ENCODE data around the gene COX7B2. TPM values are rescaled to one million over a fixed set of nuclear protein-coding genes. Genes with fewer than 3 reads are reported as not detected.

COX7B2 gene, protein sequence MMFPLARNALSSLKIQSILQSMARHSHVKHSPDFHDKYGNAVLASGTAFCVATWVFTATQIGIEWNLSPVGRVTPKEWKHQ
- total RNA-seq (2022) (not detected in 2 replicates), Bru-seq, nascent RNA (not detected), BruChase-seq, experiment 1, labeled RNA remaining after a 6-hour chase (not detected), BruChase-seq, experiment 2, labeled RNA remaining after a 2-hour chase (percentile 0 among the genes with signal in this experiment)
- long read RNA-seq, result 0 reads

DNA sequence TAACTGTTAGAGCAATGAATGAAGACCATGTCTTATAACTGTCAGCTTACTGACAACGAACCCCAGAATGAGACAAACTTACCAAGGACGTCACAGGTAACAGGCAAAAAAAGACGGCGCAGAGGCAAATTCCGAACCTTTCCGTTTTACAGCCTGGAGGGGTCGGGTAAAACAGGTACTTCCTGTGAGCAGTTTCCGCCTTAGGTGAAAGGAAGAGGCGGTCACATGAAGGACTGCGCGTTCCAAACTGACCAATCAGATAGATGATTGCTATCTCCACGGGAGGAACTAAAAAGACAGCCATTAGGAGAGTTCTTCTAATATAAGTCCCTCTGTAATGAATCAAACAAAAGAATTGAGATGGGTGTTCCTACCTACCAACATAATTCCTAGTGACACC lies at the start of gene COX7B2:
Gene COX7B2, minus strand, starts transcription at position 168 of the 400 bp plus-strand sequence. CDS start 174,053 bp downstream, outside the sequence.
- Mint-ChIP-seq H3K4me3 (ENCODE audit: low read depth, unreplicated experiment) (no peak within 1 kb of the TSS), H3K27ac (ENCODE audit: unreplicated experiment) (no peak within 1 kb of the TSS), H3K36me3 (ENCODE audit: insufficient read depth, unreplicated experiment) (no peaks in the 10 kb centered on the region), H3K4me1 (ENCODE audit: low read depth, unreplicated experiment) (no peaks in the 10 kb centered on the region), H3K27me3 (ENCODE audit: unreplicated experiment) (no peaks in the 10 kb centered on the region), H3K9me3 (ENCODE audit: low read depth, unreplicated experiment) (peaks cover 3% of the 10 kb centered on the region)
- DNase-seq, result no peak
- BruUV-seq (replicated peaks), result no TSS peak
- TF ChIP-seq, protein P1, sequence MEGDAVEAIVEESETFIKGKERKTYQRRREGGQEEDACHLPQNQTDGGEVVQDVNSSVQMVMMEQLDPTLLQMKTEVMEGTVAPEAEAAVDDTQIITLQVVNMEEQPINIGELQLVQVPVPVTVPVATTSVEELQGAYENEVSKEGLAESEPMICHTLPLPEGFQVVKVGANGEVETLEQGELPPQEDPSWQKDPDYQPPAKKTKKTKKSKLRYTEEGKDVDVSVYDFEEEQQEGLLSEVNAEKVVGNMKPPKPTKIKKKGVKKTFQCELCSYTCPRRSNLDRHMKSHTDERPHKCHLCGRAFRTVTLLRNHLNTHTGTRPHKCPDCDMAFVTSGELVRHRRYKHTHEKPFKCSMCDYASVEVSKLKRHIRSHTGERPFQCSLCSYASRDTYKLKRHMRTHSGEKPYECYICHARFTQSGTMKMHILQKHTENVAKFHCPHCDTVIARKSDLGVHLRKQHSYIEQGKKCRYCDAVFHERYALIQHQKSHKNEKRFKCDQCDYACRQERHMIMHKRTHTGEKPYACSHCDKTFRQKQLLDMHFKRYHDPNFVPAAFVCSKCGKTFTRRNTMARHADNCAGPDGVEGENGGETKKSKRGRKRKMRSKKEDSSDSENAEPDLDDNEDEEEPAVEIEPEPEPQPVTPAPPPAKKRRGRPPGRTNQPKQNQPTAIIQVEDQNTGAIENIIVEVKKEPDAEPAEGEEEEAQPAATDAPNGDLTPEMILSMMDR (IDR thresholded peaks at IDR 0.05; ENCODE audit: unreplicated experiment), result no peak
- intact Hi-C loops (cut with micrococcal nuclease; ENCODE audit: unreplicated experiment), result no loop called here
- CTCF ChIA-PET, result no interaction called here

DNA sequence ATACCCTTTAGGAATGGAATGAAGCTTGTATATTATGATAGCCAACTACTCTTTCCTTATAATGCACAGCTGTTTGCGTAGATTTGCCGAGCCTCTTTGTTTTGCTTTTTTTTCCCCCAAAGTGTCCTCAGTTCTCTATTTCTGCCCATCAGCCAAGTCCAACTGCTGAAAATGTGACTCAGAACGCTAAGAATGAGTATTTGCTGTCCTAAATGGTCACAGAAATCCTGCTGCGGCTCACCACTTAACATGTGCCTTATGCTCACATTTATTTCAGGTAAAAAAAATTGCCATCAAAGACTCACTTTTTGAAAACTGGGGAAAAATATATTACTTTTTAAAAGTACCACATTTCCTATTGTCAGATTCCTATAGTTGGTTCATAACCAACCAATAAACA lies 47.4 kb upstream of the COX7B2 start:
- no TSS peak for BruUV-seq (replicated peaks)
- no peak overlapping the region for H3K4me3 Mint-ChIP-seq (ENCODE audit: low read depth, unreplicated experiment)
- H3K27ac Mint-ChIP-seq (ENCODE audit: unreplicated experiment), result no peak overlapping the region
- H3K36me3 Mint-ChIP-seq (ENCODE audit: insufficient read depth, unreplicated experiment), result no peaks in the 10 kb centered on the region
- no peaks in the 10 kb centered on the region for H3K27me3 Mint-ChIP-seq (ENCODE audit: unreplicated experiment)
- H3K4me1 Mint-ChIP-seq (ENCODE audit: low read depth, unreplicated experiment), result no peaks in the 10 kb centered on the region
- DNase-seq, result no peak
- TF ChIP-seq, protein P1 (IDR thresholded peaks at IDR 0.05; ENCODE audit: unreplicated experiment), result no peak
- H3K9me3 Mint-ChIP-seq (ENCODE audit: low read depth, unreplicated experiment), result no peaks in the 10 kb centered on the region
- CTCF ChIA-PET, result no interaction called here
- intact Hi-C loops (cut with micrococcal nuclease; ENCODE audit: unreplicated experiment), result no loop called here

DNA sequence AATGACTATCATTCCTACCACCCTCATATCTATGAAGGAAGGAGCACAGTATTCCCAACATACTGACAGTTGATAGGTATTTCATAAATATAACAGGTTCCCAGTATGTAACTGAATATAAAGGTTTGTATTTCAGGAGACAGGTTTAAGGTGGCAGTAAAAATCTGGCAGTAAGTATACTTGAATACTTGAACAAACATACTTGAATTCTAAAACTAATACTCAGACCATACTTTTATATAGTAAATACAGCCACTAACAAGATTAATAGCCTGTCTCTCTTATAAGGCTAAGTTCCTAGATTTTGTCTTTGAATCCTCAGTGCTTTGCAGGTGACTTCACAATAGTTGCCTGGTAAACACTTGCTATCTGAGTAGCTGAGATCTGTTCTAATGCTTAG lies 46.6 kb upstream of the COX7B2 start:
- no TSS peak for BruUV-seq (replicated peaks)
- no peaks in the 10 kb centered on the region for H3K27me3 Mint-ChIP-seq (ENCODE audit: unreplicated experiment)
- no peak overlapping the region for H3K4me3 Mint-ChIP-seq (ENCODE audit: low read depth, unreplicated experiment)
- no peaks in the 10 kb centered on the region for H3K36me3 Mint-ChIP-seq (ENCODE audit: insufficient read depth, unreplicated experiment)
- H3K4me1 Mint-ChIP-seq (ENCODE audit: low read depth, unreplicated experiment), result no peaks in the 10 kb centered on the region
- CTCF ChIA-PET, result no interaction called here
- H3K27ac Mint-ChIP-seq (ENCODE audit: unreplicated experiment), result no peak overlapping the region
- TF ChIP-seq, protein P1 (IDR thresholded peaks at IDR 0.05; ENCODE audit: unreplicated experiment), result no peak
- no peak for DNase-seq
- intact Hi-C loops (cut with micrococcal nuclease; ENCODE audit: unreplicated experiment), result no loop called here
- no peaks in the 10 kb centered on the region for H3K9me3 Mint-ChIP-seq (ENCODE audit: low read depth, unreplicated experiment)

DNA sequence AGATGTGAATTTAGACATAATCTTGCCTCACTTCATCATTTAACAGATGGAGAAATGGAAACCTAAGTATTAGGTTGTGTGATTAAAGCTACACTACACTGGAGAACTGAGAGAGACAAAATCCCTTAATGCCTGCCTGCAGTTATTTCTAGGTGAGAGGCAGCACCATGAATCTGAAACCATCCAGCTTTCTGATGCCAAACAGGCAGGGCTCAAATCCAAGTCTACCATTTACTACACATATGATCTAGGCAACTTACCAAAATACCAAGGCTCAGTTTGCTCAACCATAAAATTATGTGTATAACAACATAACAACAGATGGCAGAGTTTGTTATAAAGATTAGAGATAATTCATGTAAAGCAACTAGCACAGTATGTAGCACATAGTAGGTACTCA lies 45.6 kb upstream of the COX7B2 start:
- no peak for DNase-seq
- Mint-ChIP-seq H3K9me3 (ENCODE audit: low read depth, unreplicated experiment) (no peaks in the 10 kb centered on the region), H3K4me1 (ENCODE audit: low read depth, unreplicated experiment) (no peaks in the 10 kb centered on the region), H3K36me3 (ENCODE audit: insufficient read depth, unreplicated experiment) (no peaks in the 10 kb centered on the region), H3K27me3 (ENCODE audit: unreplicated experiment) (no peaks in the 10 kb centered on the region), H3K27ac (ENCODE audit: unreplicated experiment) (no peak overlapping the region), H3K4me3 (ENCODE audit: low read depth, unreplicated experiment) (no peak overlapping the region)
- intact Hi-C loops (cut with micrococcal nuclease; ENCODE audit: unreplicated experiment), result no loop called here
- TF ChIP-seq, protein P1 (IDR thresholded peaks at IDR 0.05; ENCODE audit: unreplicated experiment), result no peak
- CTCF ChIA-PET, result no interaction called here
- no TSS peak for BruUV-seq (replicated peaks)
